UCSD-AML1 (cell line): ENCODE measurements around the gene NUP188.
A peak's percentile ranks its signal among the peaks of the same experiment; 100 is the strongest.
"Not testable (repeated sequence)": the region's sequence is repeated elsewhere in the genome, so short reads cannot be mapped to it uniquely, and the experiment has no call there.

Experiments used
- DNase-seq: peaks from one replicate; lab custom pipeline; 2025; ENCODE audit not compliant: unreplicated experiment; lab: John Stamatoyannopoulos, UW

Gene NUP188

GRCh38 chr9:129026442-129027223 is 79.1 kb downstream of the NUP188 start:
- no peak for DNase-seq

DNA sequence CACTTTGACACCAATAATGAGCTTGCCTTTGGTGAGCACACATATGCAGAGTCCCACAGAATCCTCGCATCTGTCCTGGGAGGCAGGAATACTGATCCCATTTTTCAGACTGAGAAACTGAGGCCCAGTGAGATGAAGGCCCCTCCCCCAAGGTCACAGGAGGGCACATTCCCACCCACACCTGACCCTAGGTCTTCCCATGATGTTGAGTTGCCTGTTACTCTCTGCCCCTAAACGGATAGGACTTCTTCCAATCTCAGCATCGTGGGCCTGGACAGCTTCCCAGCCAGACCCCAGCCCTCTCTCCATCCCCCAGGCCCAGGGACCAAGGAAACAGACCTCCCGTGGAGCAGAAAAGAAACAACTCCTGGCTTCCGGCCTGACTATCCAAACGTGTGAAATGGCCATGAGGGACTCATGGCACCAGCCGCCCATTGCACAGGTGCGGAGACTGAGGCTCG is 79.8 kb downstream of the NUP188 start:
- no peak for DNase-seq

DNA sequence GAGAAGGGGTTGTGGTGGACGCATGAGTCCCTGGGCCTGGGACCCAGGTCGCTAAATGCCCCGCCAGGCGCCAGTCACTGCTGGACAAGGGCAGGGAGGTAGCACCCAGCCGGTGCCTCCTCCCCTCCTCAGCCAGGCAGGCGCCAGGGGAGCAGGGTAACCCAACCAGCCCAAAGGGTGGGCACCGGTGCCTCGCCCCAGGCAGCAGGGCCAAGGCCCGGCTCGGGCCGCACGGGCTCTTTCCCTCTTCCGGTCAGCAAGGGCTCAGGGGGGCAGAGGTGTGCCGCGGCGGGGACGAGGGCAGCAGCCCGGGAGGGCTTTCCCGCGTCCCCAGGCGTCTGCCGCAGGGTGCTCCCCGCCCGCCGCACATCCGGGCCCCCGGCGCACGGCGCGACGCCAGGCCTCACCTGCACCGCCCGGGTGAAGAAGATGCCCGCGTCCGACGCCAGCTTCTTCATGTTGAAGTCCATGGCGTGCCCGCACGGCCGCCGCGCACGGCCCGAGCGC is 80.2 kb downstream of the NUP188 start:
- DNase-seq, result no peak

GRCh38 chr9:129028192-129028966 is 80.9 kb downstream of the NUP188 start, which contains the start of gene SH3GLB2:
SH3GLB2 (minus strand) TSS chr9:129028331; CDS start chr9:129028154, 177 bp downstream.
- DNase-seq, result peak; percentile 94

GRCh38 chr9:129030191-129030590 is 82.7 kb downstream of the NUP188 start:
- no peak for DNase-seq

GRCh38 chr9:129031514-129031913 is 84.0 kb downstream of the NUP188 start:
- no peak for DNase-seq

GRCh38 chr9:129032541-129033159 is 85.2 kb downstream of the NUP188 start:
- DNase-seq, result no peak

GRCh38 chr9:129033216-129033615 is 85.7 kb downstream of the NUP188 start:
- DNase-seq, result no peak

DNA sequence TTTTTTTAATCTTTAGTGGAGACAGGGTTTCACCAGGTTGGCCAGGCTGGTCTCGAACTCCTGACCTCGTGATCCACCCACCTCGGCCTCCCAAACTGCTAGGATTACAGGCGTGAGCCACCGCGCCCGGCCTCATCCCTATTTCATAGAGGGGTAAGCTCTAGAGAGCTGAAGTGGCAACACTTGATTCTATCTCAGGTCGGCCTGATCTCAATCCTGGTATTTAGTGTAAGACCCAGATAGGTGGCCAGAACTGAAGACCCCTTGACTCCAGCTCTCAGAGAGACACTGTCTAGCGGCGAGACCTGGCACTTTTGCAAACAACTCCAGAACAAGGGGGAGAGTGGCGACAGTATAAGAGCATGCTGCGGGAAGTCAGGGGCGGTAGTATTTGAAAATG is 88.3 kb downstream of the NUP188 start:
- DNase-seq, result not testable (repeated sequence)

DNA sequence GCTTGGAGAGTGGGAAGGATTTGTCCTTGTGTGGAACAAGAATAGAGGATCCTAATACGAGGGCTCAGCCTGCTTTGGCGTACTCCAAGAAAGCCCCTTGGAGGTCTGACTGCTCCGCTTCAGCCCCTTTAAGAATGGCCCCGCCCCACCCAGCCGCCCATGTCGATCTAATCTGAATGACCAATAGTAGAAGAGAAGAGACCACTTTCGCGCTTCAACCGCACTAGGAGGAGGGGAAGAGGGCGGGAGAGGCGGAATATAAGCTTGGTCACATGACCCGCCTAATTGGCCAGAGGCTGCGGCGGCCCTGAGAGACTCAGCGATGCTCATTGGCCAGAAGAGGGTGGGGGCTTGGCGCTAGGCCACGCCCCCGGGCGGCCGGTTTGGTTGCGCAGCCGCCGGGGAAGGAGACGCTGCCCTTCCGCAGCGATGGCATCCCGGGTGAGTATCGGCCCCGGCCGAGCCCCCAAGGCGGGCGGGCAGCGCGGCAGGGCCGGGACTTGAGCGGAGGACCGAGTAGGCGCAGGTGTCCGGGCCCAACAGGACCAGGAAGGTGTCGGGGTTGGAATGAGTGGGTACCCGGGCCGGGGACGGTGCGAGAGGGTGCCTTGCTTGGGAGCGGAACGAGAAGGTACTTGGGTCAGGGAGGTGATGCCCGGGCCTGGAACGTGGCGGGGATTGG is 88.9 kb downstream of the NUP188 start, which contains the start of gene MIGA2:
Gene MIGA2 (plus strand): TSS at position 386 of the 682 bp plus-strand sequence. CDS start 3,969 bp downstream, outside the sequence.
- peak; percentile 97 for DNase-seq

DNA sequence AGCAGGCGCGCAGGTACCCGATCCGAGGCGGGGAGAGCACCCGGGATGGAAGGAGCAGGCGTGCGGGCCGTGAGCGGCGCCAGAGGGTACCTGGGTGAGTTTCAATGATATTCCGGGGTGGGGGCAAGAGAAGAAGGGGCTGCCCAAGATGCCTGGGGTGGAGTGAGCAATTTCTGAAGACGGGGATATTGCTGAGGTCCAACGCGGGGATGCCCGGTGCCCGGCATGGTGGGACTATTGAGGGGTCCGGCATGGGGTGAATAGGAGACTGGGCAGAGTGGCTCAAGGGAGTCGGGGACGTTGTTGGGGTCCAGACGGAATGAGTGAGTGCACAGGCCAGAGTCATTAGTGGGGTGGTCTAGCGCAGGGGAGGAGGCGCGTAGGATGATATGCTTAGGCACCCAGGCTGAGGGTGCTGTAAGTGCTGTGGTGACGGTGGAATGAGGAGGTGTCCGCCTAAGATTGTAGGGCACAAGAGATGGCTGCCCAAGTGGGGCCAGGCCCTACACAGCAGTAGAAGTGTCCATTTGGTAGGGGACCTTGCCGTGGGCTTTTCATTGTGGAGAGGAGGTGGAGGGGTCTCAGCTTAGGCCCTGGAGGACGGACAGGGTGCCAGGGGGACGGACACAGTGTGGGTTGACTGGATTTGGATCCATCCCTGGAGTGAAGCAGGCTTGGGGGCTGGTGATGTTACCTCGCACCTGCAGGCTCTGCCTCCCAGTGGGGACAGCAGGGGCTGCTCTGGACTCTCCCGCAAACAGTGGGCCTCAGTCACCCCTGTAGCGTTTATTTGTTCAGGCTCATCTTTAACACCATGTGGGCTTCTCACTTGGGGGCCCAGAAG is 89.6 kb downstream of the NUP188 start:
- no peak for DNase-seq

GRCh38 chr9:129037767-129038098 is 90.2 kb downstream of the NUP188 start:
- no peak for DNase-seq

DNA sequence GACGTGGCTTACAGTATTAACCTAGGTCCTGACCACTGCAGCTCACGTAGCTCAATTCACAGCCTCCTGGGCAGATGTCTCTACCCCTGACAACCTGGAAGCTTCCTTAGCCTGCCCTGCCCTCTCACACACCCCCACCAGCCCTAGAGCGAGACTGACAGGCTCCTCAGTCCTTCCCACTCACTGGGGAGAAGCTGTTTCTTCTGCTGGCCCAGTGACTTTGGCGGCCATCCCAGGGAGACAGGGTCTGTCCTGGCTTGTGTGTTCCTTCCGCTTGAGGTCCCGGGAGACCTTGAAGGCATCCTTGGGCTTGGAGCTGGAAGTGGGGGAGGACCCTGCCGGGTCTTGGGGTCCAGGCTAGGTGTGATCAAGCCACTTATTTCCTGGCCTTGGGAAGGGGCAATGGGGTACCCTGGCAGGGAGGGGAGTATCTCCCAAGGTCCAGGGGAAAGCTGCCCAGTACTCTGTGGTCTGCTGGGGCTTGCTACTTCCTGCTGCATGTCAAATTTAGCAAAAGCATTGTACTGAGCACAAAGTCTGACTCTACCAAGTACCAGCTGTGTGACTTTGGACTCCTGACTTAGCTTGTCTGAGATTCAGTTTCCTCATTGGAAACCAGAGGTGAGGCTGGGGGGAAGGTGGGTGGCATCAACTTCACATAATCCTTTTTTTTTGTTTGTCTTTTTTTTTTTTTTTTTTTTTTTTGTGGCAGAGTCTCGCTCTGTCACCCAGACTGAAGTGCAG is 90.8 kb downstream of the NUP188 start:
- DNase-seq, result no peak

DNA sequence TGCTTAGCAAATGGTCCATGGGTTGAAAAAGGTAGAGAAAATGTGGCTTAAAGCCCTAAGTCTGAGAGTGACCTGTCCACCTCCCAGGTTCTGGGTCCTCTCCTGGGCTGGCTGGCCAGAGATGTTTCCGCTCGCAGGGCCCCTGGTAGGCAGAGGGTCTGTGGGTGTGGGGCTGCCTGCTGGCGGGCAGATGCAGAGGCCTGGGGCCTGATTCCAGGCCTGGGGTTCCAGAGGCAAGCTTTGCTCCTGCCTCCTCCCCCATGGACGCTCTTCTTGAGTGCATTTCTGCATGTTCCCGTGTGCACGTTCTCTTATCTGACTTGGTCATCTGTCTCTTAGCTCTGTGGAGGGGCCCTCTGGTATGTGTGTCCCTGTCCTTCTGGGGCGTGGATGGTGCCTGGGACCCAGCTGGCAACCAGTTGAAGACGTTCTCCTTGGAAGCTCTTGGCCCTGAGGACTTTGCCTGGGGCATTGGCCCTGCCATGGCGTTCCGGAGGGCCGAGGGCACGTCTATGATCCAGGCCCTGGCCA is 92.7 kb downstream of the NUP188 start:
- DNase-seq, result no peak

DNA sequence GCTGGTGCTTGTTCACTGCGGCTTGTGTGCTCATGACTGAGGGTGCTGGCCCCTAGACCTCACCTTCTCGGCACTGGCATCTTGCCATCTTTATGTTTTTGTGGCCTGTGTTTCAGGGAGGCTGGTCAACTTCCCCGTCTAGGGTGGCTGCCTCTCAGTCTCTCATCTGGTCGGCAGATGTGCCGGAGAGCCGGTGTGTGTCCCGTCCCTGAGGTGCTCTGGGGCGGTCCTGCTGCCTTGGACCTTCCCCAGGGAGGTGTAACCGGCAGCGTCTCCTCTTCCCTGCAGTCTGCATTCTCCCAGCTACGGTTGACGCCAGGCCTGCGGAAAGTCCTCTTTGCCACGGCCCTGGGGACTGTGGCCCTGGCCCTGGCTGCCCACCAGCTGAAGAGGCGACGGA is 94.5 kb downstream of the NUP188 start:
- DNase-seq, result no peak

- DNase-seq, result no peak
These were observed 105.1 kb downstream of the NUP188 start for GRCh38 chr9:129052592-129052991.

DNA sequence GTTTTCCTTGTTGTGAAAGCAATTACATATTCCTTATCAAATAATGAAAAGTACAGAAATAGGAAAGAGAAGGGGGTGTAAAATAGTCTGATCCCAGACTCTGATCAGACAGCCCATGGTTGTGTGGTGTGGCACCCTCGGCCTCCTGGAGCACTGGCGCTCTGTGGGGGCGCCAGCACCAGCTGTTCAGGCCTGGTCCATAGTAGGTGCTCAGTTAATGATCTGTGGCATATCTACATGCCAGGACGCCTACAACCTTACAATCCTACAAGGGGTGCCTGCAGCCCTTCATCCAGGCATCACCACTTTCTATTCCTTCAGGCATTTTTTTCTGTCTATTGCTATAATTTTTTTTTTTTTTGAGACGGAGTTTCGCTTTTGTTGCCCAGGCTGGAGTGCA is 105.5 kb downstream of the NUP188 start:
- no peak for DNase-seq

GRCh38 chr9:129054163-129054851 is 106.8 kb downstream of the NUP188 start:
- no peak for DNase-seq
